ENCODE results near the gene PDE3B.
"Not testable (repeated sequence)": the region's sequence is repeated elsewhere in the genome, so short reads cannot be mapped to it uniquely, and the experiment has no call there.

DNA sequence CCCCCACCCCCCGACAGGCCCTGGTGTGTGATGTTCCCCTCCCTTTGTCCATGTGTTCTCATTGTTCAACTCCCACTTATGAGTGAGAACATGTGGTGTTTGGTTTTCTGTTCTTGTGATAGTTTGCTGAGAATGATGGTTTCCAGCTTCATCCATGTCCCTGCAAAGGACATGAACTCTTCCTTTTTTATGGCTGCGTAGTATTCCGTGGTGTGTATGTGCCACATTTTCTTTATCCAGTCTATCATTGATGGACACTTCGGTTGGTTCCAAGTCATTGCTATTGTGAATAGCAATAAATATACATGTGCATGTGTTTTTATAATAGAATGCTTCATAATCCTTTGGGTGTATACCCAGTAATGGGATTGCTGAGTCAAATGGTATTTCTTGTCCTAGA lies 152.4 kb downstream of the PDE3B start:
- TF ChIP-seq, protein P1, sequence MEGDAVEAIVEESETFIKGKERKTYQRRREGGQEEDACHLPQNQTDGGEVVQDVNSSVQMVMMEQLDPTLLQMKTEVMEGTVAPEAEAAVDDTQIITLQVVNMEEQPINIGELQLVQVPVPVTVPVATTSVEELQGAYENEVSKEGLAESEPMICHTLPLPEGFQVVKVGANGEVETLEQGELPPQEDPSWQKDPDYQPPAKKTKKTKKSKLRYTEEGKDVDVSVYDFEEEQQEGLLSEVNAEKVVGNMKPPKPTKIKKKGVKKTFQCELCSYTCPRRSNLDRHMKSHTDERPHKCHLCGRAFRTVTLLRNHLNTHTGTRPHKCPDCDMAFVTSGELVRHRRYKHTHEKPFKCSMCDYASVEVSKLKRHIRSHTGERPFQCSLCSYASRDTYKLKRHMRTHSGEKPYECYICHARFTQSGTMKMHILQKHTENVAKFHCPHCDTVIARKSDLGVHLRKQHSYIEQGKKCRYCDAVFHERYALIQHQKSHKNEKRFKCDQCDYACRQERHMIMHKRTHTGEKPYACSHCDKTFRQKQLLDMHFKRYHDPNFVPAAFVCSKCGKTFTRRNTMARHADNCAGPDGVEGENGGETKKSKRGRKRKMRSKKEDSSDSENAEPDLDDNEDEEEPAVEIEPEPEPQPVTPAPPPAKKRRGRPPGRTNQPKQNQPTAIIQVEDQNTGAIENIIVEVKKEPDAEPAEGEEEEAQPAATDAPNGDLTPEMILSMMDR (conservative IDR thresholded peaks at IDR 0.05; ENCODE audit: low read depth, low read length) = not testable (repeated sequence)
- TF ChIP-seq POLR2A, CHD1 (IDR thresholded peaks at IDR 0.05; ENCODE audit: low read depth, low read length): not testable (repeated sequence)
- TF ChIP-seq, protein P2, sequence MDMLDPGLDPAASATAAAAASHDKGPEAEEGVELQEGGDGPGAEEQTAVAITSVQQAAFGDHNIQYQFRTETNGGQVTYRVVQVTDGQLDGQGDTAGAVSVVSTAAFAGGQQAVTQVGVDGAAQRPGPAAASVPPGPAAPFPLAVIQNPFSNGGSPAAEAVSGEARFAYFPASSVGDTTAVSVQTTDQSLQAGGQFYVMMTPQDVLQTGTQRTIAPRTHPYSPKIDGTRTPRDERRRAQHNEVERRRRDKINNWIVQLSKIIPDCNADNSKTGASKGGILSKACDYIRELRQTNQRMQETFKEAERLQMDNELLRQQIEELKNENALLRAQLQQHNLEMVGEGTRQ (IDR thresholded peaks at IDR 0.05; ENCODE audit: low read depth, low read length) = not testable (repeated sequence)

Data from IMR-90 (cell line).